KOPT-K1 (cell line): ENCODE measurements around the gene ITPKB.
"Not testable (repeated sequence)": the region's sequence is repeated elsewhere in the genome, so short reads cannot be mapped to it uniquely, and the experiment has no call there.

Source experiments
- H3K27ac ChIP-seq: fragments of 200-600 bp; sonication (generic); 2 replicates; pipeline ENCODE4 v1.5.1; 2016; ENCODE audit warnings: antibody characterized with exemption, mild to moderate bottlenecking, low read depth, low read length; ENCODE audit not compliant: poor library complexity, severe bottlenecking
- H3K36me3 ChIP-seq: fragments of 200-600 bp; sonication (generic); 2 replicates; pipeline ENCODE4 v1.5.1; 2017; ENCODE audit warnings: antibody characterized with exemption, mild to moderate bottlenecking, low read length, moderate library complexity; ENCODE audit not compliant: insufficient read depth
- H3K9me3 ChIP-seq: fragments of 200-600 bp; sonication (generic); 2 replicates; pipeline ENCODE4 v1.5.1; 2017; ENCODE audit warnings: antibody characterized with exemption, low read length, mild to moderate bottlenecking; ENCODE audit not compliant: insufficient read depth, poor library complexity, severe bottlenecking

Gene ITPKB

DNA sequence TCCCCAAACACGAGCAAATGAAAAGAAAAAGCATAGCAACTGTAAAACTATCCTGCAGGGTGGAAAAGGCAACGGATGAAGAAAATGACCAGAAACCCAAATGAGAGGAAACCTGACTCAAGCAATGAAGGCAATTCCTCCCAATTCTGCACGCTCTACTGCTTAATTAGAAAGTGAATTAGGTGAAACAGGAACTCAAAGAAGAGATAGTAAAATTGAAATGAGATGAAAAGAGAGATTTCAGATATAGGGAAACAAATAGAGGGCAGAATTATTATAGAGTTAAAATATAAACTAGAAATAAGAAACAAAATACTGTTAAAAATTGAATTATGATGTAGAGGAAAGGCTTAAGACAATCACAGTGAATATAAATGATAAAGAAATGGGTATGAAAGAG, 27.5 kb upstream of the ITPKB start:
- H3K9me3 ChIP-seq, result no peaks in the 10 kb centered on the region
- H3K36me3 ChIP-seq, result no peaks in the 10 kb centered on the region
- no peak overlapping the region for H3K27ac ChIP-seq

DNA sequence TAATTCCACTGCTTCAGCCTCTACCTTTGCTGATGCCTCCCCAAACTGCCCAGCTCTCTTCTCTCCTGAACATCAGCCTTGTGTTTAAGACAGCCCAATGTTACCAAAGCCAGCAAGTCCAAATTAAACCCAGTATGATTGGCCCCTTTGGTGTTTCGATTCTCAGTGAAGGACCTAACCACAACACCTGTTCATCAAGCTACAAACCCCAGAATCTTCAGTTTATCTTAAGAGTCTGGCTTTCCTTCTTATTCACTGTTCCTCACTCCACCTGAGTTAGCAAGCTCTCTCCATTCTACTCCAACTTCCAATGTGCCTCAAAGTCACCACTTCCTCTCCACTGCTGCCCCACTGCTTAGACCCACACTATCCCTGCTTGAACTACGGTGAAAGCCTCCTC, 25.5 kb upstream of the ITPKB start:
- H3K9me3 ChIP-seq, result no peaks in the 10 kb centered on the region
- peak overlapping the region; percentile 49 for H3K27ac ChIP-seq
- H3K36me3 ChIP-seq, result no peaks in the 10 kb centered on the region

DNA sequence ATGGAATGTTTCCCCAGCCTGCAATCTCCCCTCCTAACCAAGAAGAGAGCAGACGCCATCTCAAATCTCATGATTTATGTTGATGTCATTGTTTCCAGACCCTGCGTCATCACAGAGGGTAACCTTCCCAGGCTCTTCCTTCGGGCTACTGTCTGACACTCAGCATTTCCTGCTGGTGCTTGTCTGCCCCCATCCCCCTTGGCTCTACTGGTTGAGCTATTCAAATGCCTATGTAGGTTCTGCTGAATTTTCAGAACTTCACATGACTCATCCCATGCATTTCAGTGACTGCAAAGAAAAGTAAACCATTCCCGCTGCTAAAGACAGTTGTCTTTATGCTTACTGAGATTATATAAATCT, 24.8 kb upstream of the ITPKB start:
- H3K27ac ChIP-seq, result peak overlapping the region; percentile 49

DNA sequence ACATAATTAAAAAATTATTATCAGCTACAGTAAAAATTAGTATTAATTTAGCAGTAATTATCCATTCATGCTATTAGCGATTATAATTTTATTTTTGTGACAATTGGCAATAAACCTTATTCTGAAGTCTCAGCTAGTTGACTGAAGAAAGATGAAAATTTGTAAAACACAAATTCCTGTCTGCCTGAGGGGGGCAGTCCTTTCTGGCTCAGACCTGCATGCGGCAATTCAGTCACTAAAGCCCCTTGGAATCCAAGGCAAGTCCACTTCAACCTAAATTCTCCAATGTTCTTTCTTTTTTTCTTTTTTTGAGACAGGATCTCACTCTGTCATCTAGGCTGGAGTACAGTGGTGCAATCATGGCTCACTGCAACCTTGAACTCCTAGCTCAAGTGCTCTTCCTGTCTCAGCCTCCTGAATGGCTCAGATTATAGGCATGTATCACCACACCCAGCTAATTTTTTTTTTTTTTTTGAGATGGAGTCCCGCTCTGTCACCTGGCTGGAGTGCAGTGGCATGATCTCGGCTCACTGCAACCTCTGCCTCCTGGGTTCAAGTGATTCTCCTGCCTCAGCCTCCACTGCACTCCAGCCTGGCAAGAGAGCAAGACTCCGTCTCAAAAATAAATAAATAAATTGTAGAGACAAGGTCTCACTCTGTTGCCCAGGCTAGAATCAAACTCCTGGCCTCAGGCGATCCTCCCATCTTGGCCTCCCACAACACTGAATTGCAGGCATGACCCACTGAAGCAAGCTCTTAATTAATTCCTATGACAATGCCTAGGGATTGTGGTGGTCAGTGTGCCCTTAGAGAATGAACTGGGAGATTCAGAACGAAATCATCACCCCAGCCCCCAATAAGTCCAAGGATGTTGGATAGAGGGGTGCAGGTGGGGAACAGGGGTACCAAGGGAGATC, 24.2 kb upstream of the ITPKB start:
- H3K9me3 ChIP-seq, result no peaks in the 10 kb centered on the region
- no peak overlapping the region for H3K27ac ChIP-seq
- no peaks in the 10 kb centered on the region for H3K36me3 ChIP-seq

More for the DNA sequence above, 24.8 kb upstream of the ITPKB start:
- no peaks in the 10 kb centered on the region for H3K9me3 ChIP-seq
- H3K36me3 ChIP-seq, result no peaks in the 10 kb centered on the region

DNA sequence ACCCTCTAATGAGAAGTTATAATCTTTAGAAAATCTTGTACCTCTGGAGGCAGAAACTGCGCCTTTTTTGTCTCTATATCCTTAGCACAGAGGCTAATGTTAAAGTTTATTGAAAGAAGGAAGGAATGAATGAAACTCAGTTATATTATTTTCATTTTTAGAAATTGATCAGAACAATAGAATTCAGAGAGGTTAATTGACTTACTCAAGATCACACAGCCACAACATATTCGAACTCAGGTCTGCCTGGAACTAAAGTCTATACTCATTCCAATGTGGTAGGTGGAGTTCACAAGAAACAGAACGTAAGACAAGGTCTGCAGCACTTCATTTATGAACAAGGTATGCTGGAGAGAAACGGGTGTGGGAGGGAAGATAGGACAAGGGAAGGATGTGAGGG, 23.0 kb upstream of the ITPKB start:
- Histone ChIP-seq H3K36me3 (no peaks in the 10 kb centered on the region), H3K9me3 (no peaks in the 10 kb centered on the region), H3K27ac (no peak overlapping the region)

DNA sequence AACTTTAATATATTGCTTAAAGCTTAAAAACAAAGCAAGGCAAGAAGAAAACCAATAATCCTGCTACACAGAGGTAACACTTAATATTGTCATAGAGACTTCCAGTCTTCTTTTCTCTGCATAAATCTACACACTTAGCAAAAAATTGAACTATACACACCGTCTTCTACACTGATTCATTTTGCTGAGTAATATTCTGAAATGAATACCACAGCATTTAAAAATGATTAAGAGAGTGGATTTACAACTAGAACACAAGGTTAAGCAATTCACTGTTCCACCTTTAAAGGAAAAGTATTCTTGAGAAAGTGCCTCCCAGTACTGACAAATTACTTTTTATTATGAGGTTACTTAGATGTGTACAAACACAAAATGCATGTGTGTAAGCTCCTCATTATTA, 22.2 kb upstream of the ITPKB start:
- Histone ChIP-seq H3K36me3 (no peaks in the 10 kb centered on the region), H3K27ac (no peak overlapping the region), H3K9me3 (no peaks in the 10 kb centered on the region)

DNA sequence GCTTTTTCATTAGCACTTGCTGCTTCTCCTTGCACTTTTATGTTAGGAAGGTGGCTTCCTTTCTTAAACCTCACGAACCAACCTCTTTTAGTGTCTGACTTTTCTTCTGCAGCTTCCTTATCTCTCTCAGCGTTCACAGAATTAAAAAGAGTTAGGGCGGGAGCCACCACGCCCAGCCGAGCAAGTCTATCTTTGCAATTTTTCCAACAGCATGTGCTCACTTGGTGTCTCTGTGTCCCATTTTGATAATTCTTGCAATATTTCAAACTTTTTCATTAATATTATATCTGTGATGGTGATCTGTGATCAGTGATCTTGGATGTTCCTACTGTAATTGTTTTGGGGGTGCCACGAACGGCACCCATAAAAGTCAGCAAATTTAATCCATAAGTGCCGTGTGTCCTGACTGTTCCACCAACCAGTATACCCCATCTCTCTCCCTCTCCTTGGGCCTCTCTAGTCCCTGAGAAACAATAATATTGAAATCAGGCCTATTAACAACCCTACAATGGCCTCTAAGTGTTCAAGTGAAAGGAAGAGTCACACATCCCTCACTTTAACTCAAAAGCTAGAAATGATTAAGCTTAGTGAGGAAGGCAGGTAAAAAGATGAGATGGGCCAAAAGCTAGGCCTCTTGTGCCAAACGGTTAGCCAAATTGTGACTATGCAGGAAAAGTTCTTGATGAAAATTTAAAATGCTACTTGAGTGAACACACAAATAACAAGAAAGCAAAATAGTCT, 15.9 kb upstream of the ITPKB start:
- no peak overlapping the region for H3K27ac ChIP-seq

DNA sequence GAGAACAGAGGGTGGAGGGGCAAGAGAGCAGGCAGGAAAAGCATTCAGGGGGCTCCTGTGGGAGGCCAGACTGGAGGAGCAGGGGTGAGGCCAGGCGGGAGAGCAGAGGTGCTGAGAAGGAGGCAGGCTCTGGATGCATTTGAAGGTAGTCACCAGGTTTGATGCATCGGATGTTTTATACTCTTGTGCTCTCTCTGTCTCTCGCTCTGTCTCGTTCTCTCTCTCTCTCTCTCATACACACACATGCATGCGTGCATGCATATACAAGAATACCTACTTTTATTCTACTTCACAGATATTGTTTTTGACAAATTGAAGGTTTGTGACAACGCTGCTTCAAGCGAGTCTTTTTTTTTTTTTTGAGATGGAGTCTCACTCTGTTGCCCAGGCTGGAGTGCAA, 15.0 kb upstream of the ITPKB start:
- H3K27ac ChIP-seq, result no peak overlapping the region
- no peaks in the 10 kb centered on the region for H3K36me3 ChIP-seq
- no peaks in the 10 kb centered on the region for H3K9me3 ChIP-seq

More for the DNA sequence above, 15.9 kb upstream of the ITPKB start:
- no peaks in the 10 kb centered on the region for H3K36me3 ChIP-seq
- no peaks in the 10 kb centered on the region for H3K9me3 ChIP-seq

DNA sequence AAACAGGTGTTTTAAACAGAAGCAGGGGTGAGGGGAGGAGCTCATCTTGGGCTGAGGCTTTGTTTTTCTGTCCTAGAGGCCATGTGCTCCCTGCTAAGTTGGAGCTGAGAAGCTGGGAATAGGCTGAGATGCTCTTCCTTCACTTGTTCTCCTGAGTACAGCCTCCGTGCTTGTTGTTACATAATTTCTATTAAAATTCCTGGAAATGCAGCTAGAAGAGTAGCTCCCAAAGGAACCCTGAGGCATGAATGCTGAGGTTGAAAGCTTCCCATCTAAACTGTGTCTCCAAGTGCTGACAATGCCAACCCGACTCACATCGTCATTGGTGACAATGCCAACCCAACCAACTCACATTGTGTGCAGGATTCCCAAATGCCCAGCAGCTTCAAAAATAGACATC, 12.6 kb upstream of the ITPKB start:
- no peaks in the 10 kb centered on the region for H3K36me3 ChIP-seq
- H3K27ac ChIP-seq, result no peak overlapping the region
- H3K9me3 ChIP-seq, result no peaks in the 10 kb centered on the region

DNA sequence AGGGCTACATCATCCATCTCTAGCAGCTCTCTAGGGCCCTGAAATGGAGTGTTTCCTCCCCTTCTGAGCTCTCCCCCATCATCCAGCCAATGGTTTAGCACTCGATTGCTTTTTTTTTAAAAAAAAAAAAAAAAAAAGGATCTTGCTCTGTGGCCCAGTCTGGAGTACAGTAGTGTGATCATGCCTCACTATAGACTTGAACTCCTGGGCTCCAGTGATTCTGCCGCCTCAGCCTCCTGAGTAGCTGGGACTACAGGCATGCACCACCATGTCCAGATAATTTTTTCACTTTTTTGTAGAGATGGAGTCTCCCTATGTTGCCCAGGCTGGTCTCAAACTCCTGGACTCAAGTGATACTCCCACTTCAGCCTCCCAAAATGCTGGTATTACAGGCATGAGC, 12.1 kb upstream of the ITPKB start:
- Histone ChIP-seq H3K27ac (no peak overlapping the region), H3K36me3 (no peaks in the 10 kb centered on the region), H3K9me3 (no peaks in the 10 kb centered on the region)

DNA sequence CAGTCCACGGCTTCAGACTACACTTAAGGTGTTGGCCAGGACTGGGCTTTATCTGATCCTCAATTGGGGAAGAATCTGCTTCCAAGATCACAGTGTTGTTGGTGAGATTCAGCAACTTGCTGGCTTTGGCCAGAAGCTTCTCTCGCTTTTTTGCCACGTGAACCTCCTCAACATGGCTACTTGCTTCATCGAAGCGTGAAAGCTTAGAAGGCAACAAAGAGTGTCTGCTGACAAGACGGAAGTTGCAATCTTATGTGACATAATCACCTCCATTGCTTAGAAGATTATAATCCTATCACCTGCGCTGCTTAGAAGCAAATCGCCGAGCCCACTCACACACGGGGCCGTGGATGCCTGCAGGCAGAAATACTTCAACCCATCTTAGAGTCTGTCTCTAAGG, 10.4 kb upstream of the ITPKB start:
- Histone ChIP-seq H3K36me3 (no peaks in the 10 kb centered on the region), H3K27ac (no peak overlapping the region), H3K9me3 (no peaks in the 10 kb centered on the region)

DNA sequence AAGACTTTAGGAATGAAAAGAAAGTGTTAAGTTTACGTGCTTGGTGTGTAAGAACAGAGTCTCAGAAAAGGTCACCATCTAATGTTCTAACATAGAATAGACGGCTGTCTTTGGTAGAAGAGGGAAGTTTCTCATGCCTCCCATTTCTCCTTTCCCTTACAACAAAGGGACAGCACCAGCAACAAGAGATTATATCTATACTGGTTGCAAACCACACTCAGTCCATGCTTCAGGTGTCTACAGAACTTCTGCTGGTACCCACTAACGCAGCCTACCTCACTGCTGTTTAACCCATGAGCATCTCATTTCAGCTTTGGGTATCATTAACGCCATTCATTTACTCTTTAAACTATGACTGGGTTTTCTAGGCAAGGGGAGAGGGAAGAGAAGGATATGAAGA, 9.2 kb upstream of the ITPKB start:
- H3K9me3 ChIP-seq, result peaks cover 3% of the 10 kb centered on the region
- H3K27ac ChIP-seq, result no peak overlapping the region
- H3K36me3 ChIP-seq, result no peaks in the 10 kb centered on the region

DNA sequence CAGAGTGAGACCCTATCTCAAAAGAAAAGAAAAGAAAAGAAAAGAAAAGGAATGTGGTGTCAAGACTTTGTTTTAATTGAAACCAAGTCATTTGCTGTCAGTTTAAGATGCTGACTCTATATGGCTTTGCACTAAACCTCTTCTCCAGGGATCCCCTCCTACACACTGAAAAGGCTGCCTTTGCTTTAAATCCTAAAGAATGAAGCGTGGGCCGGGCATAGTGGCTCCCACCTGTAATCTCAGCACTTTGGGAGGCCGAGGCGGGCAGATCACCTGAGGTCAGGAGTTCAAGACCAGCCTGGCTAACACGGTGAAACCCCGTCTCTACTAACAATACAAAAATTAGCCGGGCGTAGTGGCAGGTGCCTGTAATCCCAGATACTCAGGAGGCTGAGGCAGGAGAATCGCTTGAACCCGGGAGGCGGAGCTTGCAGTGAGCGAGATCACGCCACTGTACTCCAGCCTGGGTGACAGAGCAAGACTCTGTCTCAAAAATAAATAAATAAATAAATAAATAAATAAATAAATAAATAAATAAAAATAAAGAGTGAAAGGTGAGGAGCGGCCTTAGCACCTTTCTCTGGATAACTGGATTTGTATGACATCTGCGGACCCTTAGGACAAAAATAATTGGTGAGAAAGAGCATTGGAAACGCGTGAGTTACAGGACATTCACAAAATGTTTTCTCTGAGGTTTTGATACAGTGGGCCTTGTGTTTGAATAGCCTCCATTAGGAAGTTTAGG, 8.6 kb upstream of the ITPKB start:
- H3K27ac ChIP-seq, H3K9me3 ChIP-seq, H3K36me3 ChIP-seq: not testable (repeated sequence)

DNA sequence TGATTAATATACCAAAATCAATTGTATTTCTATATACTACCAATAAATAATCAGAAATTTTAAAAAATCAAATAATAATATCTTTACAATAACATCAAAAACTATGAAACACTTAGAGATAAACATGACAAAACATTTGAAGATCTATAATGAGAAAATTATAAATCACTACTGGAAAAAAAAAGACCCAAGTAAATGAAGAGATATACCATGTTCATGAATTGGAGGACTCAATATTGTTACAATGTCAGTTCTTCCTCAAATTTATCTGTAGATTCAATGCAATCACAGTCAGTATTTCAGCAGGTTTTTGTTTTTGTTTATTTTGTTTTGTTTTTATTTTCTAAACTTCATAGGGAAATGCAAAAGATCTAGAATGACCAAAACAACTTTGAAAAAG, 4.2 kb upstream of the ITPKB start:
- H3K36me3 ChIP-seq, result no peaks in the 10 kb centered on the region
- no peak overlapping the region for H3K27ac ChIP-seq
- peaks cover 9% of the 10 kb centered on the region for H3K9me3 ChIP-seq

DNA sequence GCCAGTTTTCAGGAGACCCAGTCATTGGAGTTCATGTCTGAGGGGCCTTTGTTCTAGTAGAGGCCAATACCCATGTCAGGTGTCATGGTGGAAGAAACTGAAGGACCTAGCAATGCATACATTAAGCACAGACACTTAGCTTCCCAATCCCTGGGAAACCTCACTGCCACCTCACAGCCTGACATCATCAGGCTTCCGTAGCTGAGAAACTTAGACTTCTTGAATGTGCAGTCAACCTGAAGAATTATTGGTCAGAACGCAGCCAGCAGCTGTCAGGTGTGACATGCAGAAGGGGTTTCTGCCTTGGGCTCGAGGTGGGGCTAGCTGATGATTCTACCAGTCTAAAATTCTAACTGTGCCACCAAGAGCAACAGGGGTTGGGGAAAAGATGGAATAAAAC, 1.9 kb upstream of the ITPKB start:
- Histone ChIP-seq H3K9me3 (peaks cover 9% of the 10 kb centered on the region), H3K27ac (no peak overlapping the region), H3K36me3 (peaks cover 10% of the 10 kb centered on the region; the same call in 1 of the 2 replicates)
